HG02943 (cell line): ENCODE data around the gene ADAM12.

ENCODE experiments used
- ATAC-seq: cut with Tn5 transposase; IDR thresholded peaks from one replicate; pipeline ENCODE4 v1.9.1; 2021; ENCODE audit warnings: mild to moderate bottlenecking, low read depth, moderate library complexity; ENCODE audit not compliant: unreplicated experiment

ADAM12 gene

GRCh38 chr10:126098226-126098581 lies 290.1 kb downstream of the ADAM12 start:
- ATAC-seq: no peak

DNA sequence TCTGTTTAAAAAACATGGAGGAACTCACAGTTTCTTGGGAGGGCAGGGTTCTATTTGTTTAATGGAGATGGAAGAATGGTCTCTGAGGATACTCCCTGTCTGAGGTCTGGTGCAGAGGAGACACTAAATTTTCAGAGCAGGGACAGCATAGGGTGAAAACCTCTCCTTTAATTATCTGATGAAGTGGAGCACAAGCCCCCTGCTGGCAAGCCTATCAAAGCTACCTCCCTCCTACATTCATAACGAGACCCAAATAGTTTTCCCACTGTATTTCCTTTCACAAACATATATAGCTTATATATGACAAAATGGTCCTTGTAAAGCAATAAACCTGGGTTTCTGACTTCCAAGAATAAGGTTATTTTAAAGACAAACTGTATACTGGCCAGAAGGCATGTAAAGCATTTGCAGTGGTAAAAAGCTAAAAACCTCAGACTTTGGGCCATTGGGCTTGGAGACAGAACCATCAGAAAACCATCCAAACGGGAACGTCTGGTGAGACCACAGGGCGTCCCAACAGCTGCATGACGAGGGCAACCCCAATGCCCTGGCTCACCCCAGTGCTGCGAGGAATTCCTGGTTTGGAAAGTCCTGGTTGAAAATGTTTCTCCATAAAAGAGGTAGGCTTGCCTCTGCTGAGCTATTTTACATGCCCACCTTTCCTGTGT lies 290.6 kb downstream of the ADAM12 start:
- ATAC-seq: no peak

DNA sequence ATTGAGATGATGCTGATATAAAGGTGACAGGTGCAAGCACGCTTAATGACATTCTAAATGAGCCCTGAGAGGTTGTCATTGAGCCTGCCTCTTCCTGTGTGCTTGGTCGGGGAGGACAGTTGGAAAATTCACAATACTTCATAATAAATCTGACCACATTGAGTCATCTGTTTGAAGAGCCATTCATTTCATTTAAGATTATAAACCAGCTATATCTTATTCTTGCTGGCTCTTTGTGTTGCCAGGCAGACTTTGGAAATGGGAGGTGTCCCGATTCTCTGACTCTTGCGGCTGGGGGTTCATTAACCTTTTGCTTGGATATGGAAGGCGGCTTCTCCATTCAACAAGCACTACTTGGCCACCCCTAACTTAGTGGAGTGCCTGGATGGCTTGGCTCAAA lies 293.7 kb downstream of the ADAM12 start:
- no peak for ATAC-seq

DNA sequence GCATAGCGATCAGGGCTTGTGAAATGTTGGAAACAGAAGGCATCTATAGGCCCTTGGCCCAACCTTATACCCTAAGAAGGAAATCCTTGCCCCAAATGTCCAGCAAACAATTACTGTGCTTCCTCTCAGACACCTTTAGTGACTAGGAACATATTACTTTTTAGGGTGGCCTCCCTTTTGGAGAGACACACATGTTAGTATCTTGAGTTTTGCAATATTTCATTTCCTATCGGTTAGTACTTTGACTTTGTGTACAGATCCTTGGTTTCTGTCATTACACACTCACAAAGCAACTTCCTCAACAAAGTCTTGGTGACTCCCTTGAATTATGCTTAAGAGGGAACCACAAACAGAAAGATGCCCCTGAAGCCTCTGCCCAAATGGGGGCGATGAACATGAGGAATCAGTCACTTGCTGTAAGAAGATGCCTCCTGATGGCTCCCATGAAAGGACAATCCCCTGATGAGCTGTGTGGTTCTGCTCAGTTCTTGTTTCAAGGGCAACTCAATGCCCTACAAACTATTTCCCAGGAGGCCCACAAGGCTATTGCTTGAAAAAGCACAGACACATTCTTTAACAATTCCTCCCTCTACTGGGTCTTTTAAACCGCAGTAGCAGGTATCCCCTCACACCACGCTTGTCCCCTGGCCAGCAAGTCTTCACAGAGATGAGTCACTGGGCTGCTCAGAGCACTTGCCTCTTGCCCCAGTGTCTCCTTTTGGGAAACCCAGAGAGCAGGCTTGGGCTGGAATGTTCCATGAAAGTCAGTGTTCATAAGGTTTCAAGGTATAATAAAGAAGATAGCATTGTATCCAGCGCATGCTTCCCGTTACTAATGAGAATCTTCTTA lies 295.7 kb downstream of the ADAM12 start:
- no peak for ATAC-seq

GRCh38 chr10:126090911-126091728 lies 297.2 kb downstream of the ADAM12 start:
- no peak for ATAC-seq

GRCh38 chr10:126090443-126090842 lies 297.8 kb downstream of the ADAM12 start:
- ATAC-seq: no peak

DNA sequence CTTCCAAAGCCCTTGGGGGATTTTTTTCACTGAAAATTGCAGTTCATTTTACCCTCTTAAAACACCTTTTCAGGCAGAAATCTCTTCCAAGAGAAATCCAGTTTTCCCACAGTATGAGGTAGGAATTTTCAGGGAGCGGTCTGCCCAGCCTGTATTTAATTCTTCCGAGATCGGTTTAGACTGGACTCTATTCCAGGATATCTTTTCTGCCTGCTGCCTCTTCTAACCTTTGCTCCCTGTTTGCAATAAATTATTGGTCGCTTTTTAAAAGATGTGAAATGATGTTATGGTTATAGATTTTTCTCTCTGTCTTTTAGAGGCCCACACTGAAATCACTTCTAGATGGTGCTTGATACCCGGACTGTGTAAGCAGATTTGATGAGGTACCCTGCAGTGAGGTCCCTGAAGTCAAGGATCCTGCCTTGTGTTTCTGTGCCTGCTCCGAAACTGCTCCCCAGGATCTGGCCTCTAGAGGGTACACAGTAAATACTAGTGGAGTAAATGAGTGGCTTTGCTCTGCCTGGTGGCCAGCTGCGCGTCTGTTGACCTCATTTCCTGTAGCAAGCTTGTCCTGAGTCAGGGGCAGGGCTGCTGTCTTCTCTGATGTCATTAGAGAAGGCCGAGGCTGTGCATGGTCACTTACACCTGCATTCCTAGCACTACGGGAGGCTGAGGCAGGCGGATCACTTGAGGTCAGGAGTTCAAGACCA lies 300.3 kb downstream of the ADAM12 start:
- no peak for ATAC-seq

GRCh38 chr10:126087153-126087680 lies 301.1 kb downstream of the ADAM12 start:
- ATAC-seq: no peak

DNA sequence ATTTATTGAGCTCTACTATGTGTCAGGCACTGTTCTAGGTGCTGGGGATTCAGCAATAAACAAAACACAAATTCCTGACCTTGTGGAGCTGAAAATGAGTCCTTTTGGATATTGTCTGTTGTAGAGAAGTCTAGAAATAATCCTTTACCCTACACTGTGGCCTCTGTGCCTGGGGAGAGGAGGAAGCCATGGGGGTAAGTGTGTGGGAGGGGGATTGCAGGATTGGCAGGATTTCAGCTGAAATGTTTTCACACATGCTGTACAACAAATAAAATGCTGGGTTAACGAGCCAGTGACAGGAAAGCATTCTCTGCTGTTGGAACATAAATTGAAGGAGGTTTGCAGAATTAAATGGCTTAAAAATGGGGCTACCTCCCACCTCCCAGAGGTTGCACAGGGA lies 302.5 kb downstream of the ADAM12 start:
- no peak for ATAC-seq

DNA sequence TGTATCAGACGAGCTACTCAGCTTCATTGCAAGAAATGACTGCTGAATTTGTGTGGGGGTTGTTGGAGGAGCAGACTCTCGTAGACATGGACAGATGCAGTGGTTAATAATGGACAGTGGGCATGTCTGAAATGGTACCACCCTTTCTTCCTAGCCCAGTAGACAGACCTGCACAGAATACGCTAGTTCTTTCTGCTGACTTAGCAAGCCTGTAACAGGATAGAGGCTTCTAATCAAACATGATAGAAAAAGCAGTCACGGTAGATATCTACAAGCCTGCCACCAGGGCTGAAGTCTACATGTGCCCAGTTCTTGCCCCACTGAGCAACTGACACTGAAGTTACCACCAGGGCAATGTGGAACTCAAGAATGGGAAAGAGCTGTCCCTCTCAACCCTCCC lies 303.9 kb downstream of the ADAM12 start:
- ATAC-seq: no peak

DNA sequence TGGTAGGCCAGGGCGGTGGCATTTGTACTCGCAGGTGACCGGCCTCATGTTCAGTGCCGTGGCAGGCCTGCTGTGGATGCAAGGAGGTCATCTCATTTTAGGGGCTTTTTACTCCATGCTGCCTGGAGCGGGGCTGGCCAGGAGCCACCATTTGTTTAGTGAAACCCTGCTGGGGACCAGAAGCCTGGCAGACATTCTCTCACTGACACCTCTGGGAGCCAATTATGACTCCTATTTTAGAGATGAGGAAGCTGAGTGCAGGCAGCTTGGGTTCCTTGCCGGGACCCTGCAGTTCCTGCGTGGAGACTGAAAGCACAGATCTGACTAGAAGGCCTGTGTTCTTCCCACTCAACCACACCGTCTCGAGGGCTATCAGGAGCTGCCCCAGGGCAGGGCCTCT lies 305.3 kb downstream of the ADAM12 start:
- ATAC-seq: no peak

DNA sequence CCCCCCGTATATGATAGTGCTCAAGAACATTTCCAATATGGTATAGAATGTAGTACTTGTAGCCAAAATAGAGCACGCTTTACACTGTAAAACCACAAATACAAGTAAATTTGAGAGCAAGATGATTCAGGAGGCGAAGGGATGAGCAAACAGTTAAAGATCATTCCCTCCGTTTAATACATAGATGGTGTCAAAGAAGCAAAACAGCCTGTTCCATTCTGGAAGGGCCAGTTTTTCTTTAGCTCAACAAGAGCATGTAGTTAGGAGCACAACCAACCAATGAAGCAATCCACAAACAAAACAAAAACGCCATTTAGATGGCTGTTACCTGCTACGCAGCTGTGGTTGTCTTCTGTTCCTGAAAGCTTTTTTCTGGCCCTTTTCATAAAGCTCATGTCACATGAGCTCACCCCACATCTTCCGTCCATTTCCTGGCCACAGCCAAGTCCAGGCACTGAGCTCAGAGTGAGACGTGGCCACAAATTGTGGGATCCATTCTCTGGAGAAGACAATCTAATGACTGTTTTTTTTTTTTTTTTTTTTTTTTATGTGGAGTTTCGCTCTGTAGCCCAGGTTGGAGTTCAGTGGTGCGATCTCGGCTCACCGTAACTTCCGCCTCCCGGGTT lies 306.3 kb downstream of the ADAM12 start:
- no peak for ATAC-seq

- no peak for ATAC-seq
Measured at GRCh38 chr10:126080879-126081411, 307.3 kb downstream of the ADAM12 start.

GRCh38 chr10:126080291-126080825 lies 307.9 kb downstream of the ADAM12 start:
- no peak for ATAC-seq

- ATAC-seq: no peak
Measured at GRCh38 chr10:126075009-126075408, 313.3 kb downstream of the ADAM12 start.

GRCh38 chr10:126074291-126074690 lies 314.0 kb downstream of the ADAM12 start:
- no peak for ATAC-seq

GRCh38 chr10:126073606-126074005 lies 314.7 kb downstream of the ADAM12 start:
- no peak for ATAC-seq

DNA sequence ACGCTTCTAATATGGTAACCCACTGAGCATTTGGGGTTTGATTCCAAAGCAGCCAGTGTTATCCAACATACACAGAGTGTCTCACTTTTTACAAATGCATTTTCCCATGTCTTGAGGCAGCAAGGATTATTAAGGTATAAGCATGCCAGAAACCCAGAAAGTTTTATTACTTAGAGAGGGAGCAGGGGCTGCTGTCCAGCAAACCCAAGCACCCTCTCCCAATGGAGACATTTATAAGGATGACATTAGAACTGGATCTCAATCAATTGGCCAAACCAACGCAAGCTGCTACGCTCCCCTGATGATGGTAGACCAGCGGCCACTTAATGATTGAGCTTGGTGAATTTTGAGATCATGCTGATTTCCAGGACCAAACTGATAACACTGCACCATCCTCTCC lies 315.7 kb downstream of the ADAM12 start:
- no peak for ATAC-seq

DNA sequence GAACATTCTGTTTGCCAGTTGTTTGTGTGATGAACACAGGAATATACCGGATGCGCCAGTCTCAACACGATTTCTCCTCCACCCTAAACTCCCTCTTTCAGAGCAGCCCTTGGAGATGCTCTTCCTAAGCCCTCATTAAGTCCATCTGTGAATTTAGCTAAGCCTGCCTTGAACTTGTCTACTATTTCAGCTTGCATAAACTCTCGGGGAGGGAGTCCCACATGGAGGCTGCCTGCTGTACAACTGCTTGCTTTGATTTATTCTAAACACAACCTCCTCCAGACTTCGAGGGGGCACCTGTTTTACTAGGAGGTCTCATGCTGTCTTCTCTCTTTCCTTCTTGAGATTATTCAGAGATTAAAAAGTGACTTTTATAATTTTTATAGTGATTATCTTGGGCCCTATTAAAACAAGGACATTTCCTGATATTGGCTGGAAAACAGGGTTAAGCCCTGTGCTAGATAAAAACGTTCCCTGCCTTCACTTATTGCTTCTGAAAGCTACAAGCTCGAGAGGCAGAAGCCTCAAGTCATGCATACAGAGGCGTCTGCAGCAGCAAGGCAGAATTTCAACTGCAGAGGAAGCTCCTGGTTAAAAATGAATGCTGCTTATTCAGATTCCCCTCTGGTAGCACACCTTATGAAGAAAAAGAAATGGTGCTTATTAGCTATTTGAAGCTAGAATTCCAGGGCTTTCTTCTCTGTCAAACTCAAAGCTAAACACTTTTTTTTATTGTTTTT lies 317.6 kb downstream of the ADAM12 start:
- ATAC-seq: no peak
